Fibroblast of pulmonary artery (primary cell): ENCODE data around the gene FXN.
"Not testable (repeated sequence)": the region's sequence is repeated elsewhere in the genome, so short reads cannot be mapped to it uniquely, and the experiment has no call there.

Experiments
- DNase-seq: peaks from one replicate; pipeline ENCODE4 v3.0.0-alpha.2; 2010; ENCODE audit warnings: low read depth
- H3K4me3 ChIP-seq: replicated peaks from 2 replicates; pipeline ENCODE4 v1.5.1; 2011; ENCODE audit warnings: low read depth, mild to moderate bottlenecking, control low read depth, low read length, moderate library complexity
- TF ChIP-seq, protein P1 (sequence below): IDR thresholded peaks from 2 replicates; pipeline ENCODE4 v1.5.1; 2011; ENCODE audit warnings: mild to moderate bottlenecking, control low read depth, low read length, inconsistent platforms; ENCODE audit errors: missing control alignments

FXN gene

DNA sequence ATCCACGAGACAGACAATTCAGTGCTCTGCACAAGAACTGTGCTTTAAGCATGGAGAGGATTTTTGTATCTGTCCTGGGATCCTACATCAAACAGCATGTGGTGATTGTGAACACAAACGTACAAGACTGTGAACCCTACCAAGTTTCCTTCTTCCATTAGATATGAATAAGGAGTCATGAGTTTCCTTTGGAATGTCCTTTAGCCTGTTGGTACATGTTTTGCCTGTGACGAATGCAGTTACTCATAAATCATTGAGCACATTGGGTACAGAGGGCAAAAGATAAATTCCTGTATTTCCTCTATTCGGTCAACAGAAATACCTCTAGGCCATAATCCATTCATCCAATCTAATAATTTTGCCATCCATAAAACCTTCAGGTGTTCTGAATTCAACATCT, 61.5 kb downstream of the FXN start:
- TF ChIP-seq, protein P1, sequence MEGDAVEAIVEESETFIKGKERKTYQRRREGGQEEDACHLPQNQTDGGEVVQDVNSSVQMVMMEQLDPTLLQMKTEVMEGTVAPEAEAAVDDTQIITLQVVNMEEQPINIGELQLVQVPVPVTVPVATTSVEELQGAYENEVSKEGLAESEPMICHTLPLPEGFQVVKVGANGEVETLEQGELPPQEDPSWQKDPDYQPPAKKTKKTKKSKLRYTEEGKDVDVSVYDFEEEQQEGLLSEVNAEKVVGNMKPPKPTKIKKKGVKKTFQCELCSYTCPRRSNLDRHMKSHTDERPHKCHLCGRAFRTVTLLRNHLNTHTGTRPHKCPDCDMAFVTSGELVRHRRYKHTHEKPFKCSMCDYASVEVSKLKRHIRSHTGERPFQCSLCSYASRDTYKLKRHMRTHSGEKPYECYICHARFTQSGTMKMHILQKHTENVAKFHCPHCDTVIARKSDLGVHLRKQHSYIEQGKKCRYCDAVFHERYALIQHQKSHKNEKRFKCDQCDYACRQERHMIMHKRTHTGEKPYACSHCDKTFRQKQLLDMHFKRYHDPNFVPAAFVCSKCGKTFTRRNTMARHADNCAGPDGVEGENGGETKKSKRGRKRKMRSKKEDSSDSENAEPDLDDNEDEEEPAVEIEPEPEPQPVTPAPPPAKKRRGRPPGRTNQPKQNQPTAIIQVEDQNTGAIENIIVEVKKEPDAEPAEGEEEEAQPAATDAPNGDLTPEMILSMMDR: no peak
- DNase-seq: peak; percentile 88
- H3K4me3 ChIP-seq: no peak overlapping the region

DNA sequence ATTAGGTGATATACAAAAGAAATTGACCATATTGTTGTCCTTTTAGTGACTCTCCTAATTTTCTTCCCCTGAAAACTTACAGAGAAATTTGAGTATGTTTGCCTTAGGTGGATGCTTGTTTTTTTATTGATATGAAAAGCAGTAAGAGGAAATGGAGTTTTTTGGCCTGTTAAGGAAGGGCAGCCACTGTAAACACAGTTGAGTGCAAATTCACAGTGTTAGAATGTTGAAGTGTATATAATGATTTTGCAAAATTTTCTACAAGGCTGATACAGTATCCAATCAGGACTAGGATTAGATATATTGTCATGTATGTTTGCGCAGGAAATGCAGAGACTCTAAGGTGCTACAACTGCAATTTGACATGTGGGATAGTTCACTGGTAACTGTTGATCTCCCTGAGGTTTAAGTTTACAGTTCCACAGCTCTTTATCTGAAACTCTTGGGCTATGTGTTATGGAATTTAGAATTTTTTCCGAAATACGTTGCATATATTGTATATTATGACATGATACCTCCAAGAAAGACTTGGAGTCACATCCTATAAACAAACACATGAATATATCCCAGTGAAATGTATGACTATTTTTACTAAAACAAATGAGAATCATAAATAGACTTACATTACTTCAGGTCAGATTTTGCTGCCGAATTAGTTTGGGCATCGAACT, 62.5 kb downstream of the FXN start:
- H3K4me3 ChIP-seq: no peak overlapping the region
- TF ChIP-seq, protein P1: no peak
- DNase-seq: no peak

DNA sequence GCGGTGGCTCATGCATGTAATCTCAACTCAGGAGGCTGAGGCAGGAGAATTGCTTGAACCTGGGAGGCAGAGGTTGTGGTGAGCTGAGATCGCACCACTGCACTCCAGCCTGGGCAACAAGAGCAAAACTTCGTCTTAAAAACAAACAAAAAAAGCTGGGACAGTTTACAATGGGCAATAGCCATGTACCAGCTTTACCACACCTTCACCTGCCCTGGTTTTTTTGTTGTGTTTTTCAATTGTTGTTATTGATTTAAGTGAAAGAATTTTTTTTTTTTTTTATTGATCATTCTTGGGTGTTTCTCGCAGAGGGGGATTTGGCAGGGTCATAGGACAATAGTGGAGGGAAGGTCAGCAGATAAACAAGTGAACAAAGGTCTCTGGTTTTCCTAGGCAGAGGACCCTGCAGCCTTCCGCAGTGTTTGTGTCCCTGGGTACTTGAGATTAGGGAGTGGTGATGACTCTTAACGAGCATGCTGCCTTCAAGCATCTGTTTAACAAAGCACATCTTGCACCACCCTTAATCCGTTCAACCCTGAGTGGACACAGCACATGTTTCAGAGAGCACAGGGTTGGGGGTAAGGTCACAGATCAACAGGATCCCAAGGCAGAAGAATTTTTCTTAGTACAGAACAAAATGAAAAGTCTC, 67.9 kb downstream of the FXN start:
- not testable (repeated sequence) for DNase-seq, H3K4me3 ChIP-seq

- DNase-seq: no peak
- TF ChIP-seq, protein P1: no peak
- H3K4me3 ChIP-seq: no peak overlapping the region
These were observed 69.4 kb downstream of the FXN start for GRCh38 chr9:69104830-69105527.

DNA sequence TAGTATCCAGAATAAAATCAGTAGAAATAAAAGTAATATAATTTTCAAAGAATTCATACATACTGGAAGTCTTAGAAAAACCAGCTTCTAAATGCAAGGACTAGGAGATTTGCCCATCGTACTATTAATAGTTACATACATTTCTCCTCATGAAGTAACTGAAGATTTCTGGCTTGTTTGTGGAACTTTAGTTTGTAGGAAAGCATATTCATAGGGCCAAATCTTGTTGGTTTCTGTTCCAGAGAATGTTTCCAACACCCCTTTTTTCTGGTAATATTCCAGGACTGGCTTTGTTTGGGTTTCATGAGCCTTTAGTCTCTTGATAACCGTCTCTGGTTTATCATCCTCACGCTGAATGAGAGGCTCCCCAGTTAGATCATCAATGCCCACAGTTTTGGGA, 72.2 kb downstream of the FXN start:
- no peak for DNase-seq
- TF ChIP-seq, protein P1: no peak
- H3K4me3 ChIP-seq: no peak overlapping the region

- not testable (repeated sequence) for H3K4me3 ChIP-seq, DNase-seq
These were observed 73.2 kb downstream of the FXN start for GRCh38 chr9:69108706-69109105.

- no peak overlapping the region for H3K4me3 ChIP-seq
- TF ChIP-seq, protein P1: no peak
- DNase-seq: no peak
These were observed 73.6 kb downstream of the FXN start for GRCh38 chr9:69109152-69109551.

DNA sequence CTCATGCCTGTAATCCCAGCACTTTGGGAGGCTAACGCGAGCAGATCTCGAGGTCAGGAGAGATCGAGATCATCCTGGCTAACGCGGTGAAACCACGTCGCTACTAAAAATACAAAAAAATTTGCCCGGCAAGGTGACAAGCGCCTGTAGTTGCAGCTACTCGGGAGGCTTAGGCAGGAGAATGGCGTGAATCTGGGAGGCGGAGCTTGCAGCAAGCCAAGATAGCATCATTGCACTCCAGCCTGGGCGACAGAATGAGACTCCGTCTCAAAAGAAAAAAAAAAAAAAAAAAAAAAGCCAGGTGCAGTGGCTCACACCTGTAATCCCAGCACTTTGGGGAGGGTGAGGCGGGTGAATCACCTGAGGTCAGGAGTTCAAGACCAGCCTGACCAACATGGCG, 77.1 kb downstream of the FXN start:
- DNase-seq, H3K4me3 ChIP-seq: not testable (repeated sequence)
